SU-DHL-6 (cell line): Measurements from ENCODE around the gene ARHGEF26.

Experiments
- H2AFZ ChIP-seq: fragments of 200-600 bp; sonication (generic); 2 replicates; pipeline ENCODE4 v1.6.1; 2014; ENCODE audit warnings: low read depth, mild to moderate bottlenecking, moderate library complexity, mixed read lengths, antibody characterized with exemption, low read length; ENCODE audit not compliant: severe bottlenecking
- H3F3A ChIP-seq: fragments of 200-600 bp; shearing (Covaris generic); 2 replicates; pipeline ENCODE4 v1.6.0; 2016; ENCODE audit warnings: antibody characterized with exemption, mild to moderate bottlenecking; ENCODE audit not compliant: insufficient read depth
- H3K27ac ChIP-seq: fragments of 200-600 bp; sonication (generic); 2 replicates; pipeline ENCODE4 v1.5.1; 2016; ENCODE audit warnings: low read depth, mild to moderate bottlenecking, low read length, moderate library complexity, mixed read lengths
- H3K27me3 ChIP-seq: fragments of 200-600 bp; sonication (generic), shearing (Covaris generic); 2 replicates; pipeline ENCODE4 v1.6.0; 2014; ENCODE audit warnings: mild to moderate bottlenecking, low read length
- H3K36me3 ChIP-seq: fragments of 200-600 bp; sonication (generic); 2 replicates; pipeline ENCODE4 v1.6.1; 2014; ENCODE audit warnings: mild to moderate bottlenecking, low read length, mixed read lengths
- H3K4me2 ChIP-seq: fragments of 300-600, 200-600 bp; shearing (Covaris generic), sonication (generic); 2 replicates; pipeline ENCODE4 v1.6.0; 2014; ENCODE audit warnings: low read length, low read depth, mild to moderate bottlenecking; ENCODE audit not compliant: poor library complexity, severe bottlenecking
- H3K4me3 ChIP-seq: fragments of 200-600 bp; sonication (generic); 2 replicates; pipeline ENCODE4 v1.5.1; 2014; ENCODE audit warnings: antibody characterized with exemption, low read length, mild to moderate bottlenecking, mixed read lengths; ENCODE audit not compliant: insufficient read depth, poor library complexity, severe bottlenecking
- H3K79me2 ChIP-seq: fragments of 200-600 bp; sonication (generic); 2 replicates; pipeline ENCODE4 v1.6.1; 2014; ENCODE audit warnings: mild to moderate bottlenecking, low read length, moderate library complexity; ENCODE audit not compliant: insufficient read depth
- H3K9ac ChIP-seq: fragments of 200-600 bp; sonication (generic); 2 replicates; pipeline ENCODE4 v1.7.0; 2014; ENCODE audit warnings: mild to moderate bottlenecking, low read length
- H3K9me2 ChIP-seq: fragments of 200-600 bp; sonication (generic); replicated peaks from 2 replicates; pipeline ENCODE4 v1.6.1; 2014; ENCODE audit warnings: low read length; ENCODE audit not compliant: insufficient read depth
- H3K9me3 ChIP-seq: fragments of 200-600 bp; sonication (generic); 2 replicates; pipeline ENCODE4 v1.6.1; 2014; ENCODE audit warnings: low read length, mixed read lengths; ENCODE audit not compliant: insufficient read depth
- H4K20me1 ChIP-seq: fragments of 200-600 bp; sonication (generic); 2 replicates; pipeline ENCODE4 v1.6.1; 2014; ENCODE audit warnings: low read depth, mild to moderate bottlenecking, antibody characterized with exemption, low read length, moderate library complexity, mixed read lengths
- EZH2phosphoT487 ChIP-seq: fragments of 200-600 bp; sonication (generic), shearing (Covaris generic); conservative IDR thresholded peaks from 2 replicates; pipeline ENCODE4 v1.6.1; 2018; ENCODE audit warnings: mild to moderate bottlenecking, antibody characterized with exemption, low read length, moderate library complexity, mixed read lengths
- TF ChIP-seq, protein P1 (sequence below): fragments of 200-600 bp; sonication (generic); IDR thresholded peaks from one replicate; pipeline ENCODE4 v1.5.1; 2017; ENCODE audit warnings: antibody characterized with exemption, mild to moderate bottlenecking, low read length, moderate library complexity; ENCODE audit not compliant: insufficient read depth, poor library complexity, severe bottlenecking

ARHGEF26 gene

GRCh38 chr3:154254527-154254926, 133.3 kb downstream of the ARHGEF26 start:
- Histone ChIP-seq H3K4me2 (no peak overlapping the region), H3K9ac (no peak overlapping the region), H3K27me3 (no peaks in the 10 kb centered on the region), H4K20me1 (no peaks in the 10 kb centered on the region), H3K9me2 (no peaks in the 10 kb centered on the region), H3K9me3 (no peaks in the 10 kb centered on the region), H3K4me3 (no peak overlapping the region), H3K27ac (no peak overlapping the region), H2AFZ (no peak overlapping the region), H3K79me2 (no peaks in the 10 kb centered on the region), H3K36me3 (peaks cover 22% of the 10 kb centered on the region; the same call in 1 of the 2 replicates), H3F3A (peaks cover 5% of the 10 kb centered on the region; the same call in 1 of the 2 replicates)
- TF ChIP-seq EZH2phosphoT487: no peak
- TF ChIP-seq, protein P1, sequence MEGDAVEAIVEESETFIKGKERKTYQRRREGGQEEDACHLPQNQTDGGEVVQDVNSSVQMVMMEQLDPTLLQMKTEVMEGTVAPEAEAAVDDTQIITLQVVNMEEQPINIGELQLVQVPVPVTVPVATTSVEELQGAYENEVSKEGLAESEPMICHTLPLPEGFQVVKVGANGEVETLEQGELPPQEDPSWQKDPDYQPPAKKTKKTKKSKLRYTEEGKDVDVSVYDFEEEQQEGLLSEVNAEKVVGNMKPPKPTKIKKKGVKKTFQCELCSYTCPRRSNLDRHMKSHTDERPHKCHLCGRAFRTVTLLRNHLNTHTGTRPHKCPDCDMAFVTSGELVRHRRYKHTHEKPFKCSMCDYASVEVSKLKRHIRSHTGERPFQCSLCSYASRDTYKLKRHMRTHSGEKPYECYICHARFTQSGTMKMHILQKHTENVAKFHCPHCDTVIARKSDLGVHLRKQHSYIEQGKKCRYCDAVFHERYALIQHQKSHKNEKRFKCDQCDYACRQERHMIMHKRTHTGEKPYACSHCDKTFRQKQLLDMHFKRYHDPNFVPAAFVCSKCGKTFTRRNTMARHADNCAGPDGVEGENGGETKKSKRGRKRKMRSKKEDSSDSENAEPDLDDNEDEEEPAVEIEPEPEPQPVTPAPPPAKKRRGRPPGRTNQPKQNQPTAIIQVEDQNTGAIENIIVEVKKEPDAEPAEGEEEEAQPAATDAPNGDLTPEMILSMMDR: no peak

GRCh38 chr3:154273381-154273780, 152.2 kb downstream of the ARHGEF26 start:
- Histone ChIP-seq H3F3A (0 out of 2 replicates have a peak, but pooled peaks cover 3% of the 10 kb centered on the region), H3K9me2 (no peaks in the 10 kb centered on the region), H3K9me3 (no peaks in the 10 kb centered on the region), H3K9ac (no peak overlapping the region), H3K4me3 (no peak overlapping the region), H3K27me3 (no peaks in the 10 kb centered on the region), H3K4me2 (no peak overlapping the region), H3K27ac (no peak overlapping the region), H2AFZ (no peak overlapping the region), H3K79me2 (no peaks in the 10 kb centered on the region), H4K20me1 (no peaks in the 10 kb centered on the region), H3K36me3 (peaks cover 72% of the 10 kb centered on the region)
- TF ChIP-seq, protein P1: no peak
- TF ChIP-seq EZH2phosphoT487: no peak

DNA sequence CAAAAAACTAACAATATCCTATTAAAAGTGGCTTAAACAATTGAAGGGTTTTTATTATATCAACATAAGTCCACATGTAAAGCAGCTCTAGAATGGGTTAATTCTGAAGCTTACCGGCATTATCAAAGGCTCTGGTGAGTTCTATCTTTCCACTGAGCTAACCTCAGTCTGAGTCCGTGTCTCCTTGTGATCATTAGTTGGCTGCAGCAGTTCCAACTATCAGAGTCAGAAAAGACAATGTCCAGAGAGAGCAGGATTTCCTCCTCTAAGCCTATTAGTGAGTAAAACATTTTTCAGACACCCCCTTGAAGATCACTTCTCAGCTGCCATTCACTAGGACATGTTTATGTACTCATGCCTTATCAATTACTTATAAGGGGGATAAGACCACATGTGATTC, 153.2 kb downstream of the ARHGEF26 start:
- H3K27me3 ChIP-seq: no peaks in the 10 kb centered on the region
- H3K36me3 ChIP-seq: peaks cover 66% of the 10 kb centered on the region
- H3K9me3 ChIP-seq: no peaks in the 10 kb centered on the region
- H4K20me1 ChIP-seq: no peaks in the 10 kb centered on the region
- no peaks in the 10 kb centered on the region for H3K79me2 ChIP-seq
- no peak overlapping the region for H3K9ac ChIP-seq
- no peak overlapping the region for H3K27ac ChIP-seq
- no peaks in the 10 kb centered on the region for H3K9me2 ChIP-seq
- H2AFZ ChIP-seq: no peak overlapping the region
- 0 out of 2 replicates have a peak, but pooled peaks cover 3% of the 10 kb centered on the region for H3F3A ChIP-seq
- H3K4me2 ChIP-seq: no peak overlapping the region
- H3K4me3 ChIP-seq: no peak overlapping the region
- TF ChIP-seq EZH2phosphoT487: no peak
- TF ChIP-seq, protein P1: no peak
